A549 (cell line): ENCODE data around the gene KIF5B. TPM values are rescaled to one million over a fixed set of nuclear protein-coding genes. Genes with fewer than 3 reads are reported as not detected.
"Not testable (repeated sequence)": the region's sequence is repeated elsewhere in the genome, so short reads cannot be mapped to it uniquely, and the experiment has no call there.

Source experiments
- ATAC-seq, 2 experiments: fragments of 200-7000 bp in 1 of 2; fragments of >200 bp in 1 of 2; cut with Nextera tagmentation in 1 of 2; cut with Tn5 transposase in 1 of 2; 3 replicates each; pipeline versions ENCODE4 v1.8.0 to v1.9.1; 2018 to 2020; ENCODE audit warnings: mild to moderate bottlenecking in 1 of 2, moderate library complexity in 1 of 2
- CTCF ChIA-PET: fragments of 300-600 bp; sonication (Branson Sonifier 250); formaldehyde crosslinking; extraction: SDS; loops from one replicate; lab custom pipeline; 2021; ENCODE audit warnings: antibody characterized with exemption, inconsistent platforms; lab: Yijun Ruan, JAX
- POLR2A ChIA-PET: fragments of 350-600 bp; formaldehyde crosslinking; extraction: SDS; loops from one replicate; lab custom pipeline; 2021; ENCODE audit warnings: antibody characterized with exemption, inconsistent platforms; lab: Yijun Ruan, JAX
- DNase-seq, 2 experiments: peaks; one replicate each; pipeline versions ENCODE4 v3.0.0 to v3.0.0-alpha.2; 2011 to 2016; ENCODE audit warnings: low read depth in 1 of 2, low spot score in 1 of 2
- FAIRE-seq: peaks from 2 replicates; lab custom pipeline; 2011; peaks lifted over from hg19 to GRCh38; lab: Jason Lieb, UNC
- H3K27ac ChIP-seq, 2 experiments: fragments of >200 bp; sonication (Bioruptor Twin); formaldehyde crosslinking; 3 replicates each; pipeline ENCODE4 v1.5.1; 2016 to 2017
- H3K4me1 ChIP-seq: fragments of >200 bp; sonication (Bioruptor Twin); formaldehyde crosslinking; 3 replicates; pipeline ENCODE4 v1.6.1; 2016
- H3K4me2 ChIP-seq: fragments of >200 bp; sonication (Bioruptor Twin); formaldehyde crosslinking; 3 replicates; pipeline ENCODE4 v1.6.1; 2016
- H3K4me3 ChIP-seq: fragments of >200 bp; sonication (Bioruptor Twin); formaldehyde crosslinking; 3 replicates; pipeline ENCODE4 v1.5.1; 2016
- H3K9me3 ChIP-seq: fragments of >200 bp; sonication (Bioruptor Twin); formaldehyde crosslinking; 3 replicates; pipeline ENCODE4 v1.6.1; 2016
- BHLHE40 ChIP-seq: IDR thresholded peaks from 2 replicates; pipeline ENCODE4 v1.6.1; 2012; ENCODE audit warnings: low read depth, low read length, inconsistent platforms
- CBX8 ChIP-seq: fragments of 200-600 bp; sonication (generic); IDR thresholded peaks from 2 replicates; pipeline ENCODE4 v1.6.1; 2016
- CHD4 ChIP-seq: fragments of 200-600 bp; sonication (generic); IDR thresholded peaks from 2 replicates; pipeline ENCODE4 v1.6.1; 2016; ENCODE audit warnings: antibody characterized with exemption, mild to moderate bottlenecking, borderline replicate concordance
- EP300 ChIP-seq, 2 experiments: fragments of >200 bp; sonication (Bioruptor Twin); formaldehyde crosslinking; IDR thresholded peaks; 2 replicates in 1 of 2; 3 replicates in 1 of 2; pipeline ENCODE4 v1.6.1; 2016 to 2017
- ESRRA ChIP-seq: fragments of 150-350 bp; IDR thresholded peaks from 2 replicates; pipeline ENCODE4 v1.6.1; 2014; ENCODE audit warnings: mild to moderate bottlenecking, low read length, borderline replicate concordance
- HOXA7 ChIP-seq: fragments of 250-450 bp; sonication (Bioruptor Pico); IDR thresholded peaks from 2 replicates; pipeline ENCODE4 v1.5.0; 2020; ENCODE audit warnings: mild to moderate bottlenecking, moderate library complexity
- HOXB5 ChIP-seq: fragments of 250-450 bp; sonication (Bioruptor Pico); IDR thresholded peaks from 2 replicates; pipeline ENCODE4 v1.5.0; 2020; ENCODE audit warnings: mild to moderate bottlenecking, moderate library complexity
- KDM1A ChIP-seq: fragments of 200-600 bp; sonication (generic); IDR thresholded peaks from 2 replicates; pipeline ENCODE4 v1.6.1; 2016; ENCODE audit warnings: low read depth, mild to moderate bottlenecking
- MAFK ChIP-seq: fragments of 450-650 bp; IDR thresholded peaks from 2 replicates; pipeline ENCODE4 v1.6.1; 2014; ENCODE audit not compliant: partially characterized antibody
- PHF8 ChIP-seq: fragments of 200-600 bp; sonication (generic); IDR thresholded peaks from 2 replicates; pipeline ENCODE4 v1.6.1; 2016; ENCODE audit warnings: low read depth, mild to moderate bottlenecking, antibody characterized with exemption, moderate library complexity, borderline replicate concordance
- RAD21 ChIP-seq, 2 experiments: fragments of >200 bp in 1 of 2; sonication (Bioruptor Twin) in 1 of 2; formaldehyde crosslinking in 1 of 2; IDR thresholded peaks in 1 of 2; conservative IDR thresholded peaks in 1 of 2; 2 replicates in 1 of 2; 3 replicates in 1 of 2; pipeline ENCODE4 v1.6.1; 2012 to 2018; ENCODE audit warnings: inconsistent platforms in 1 of 2
- SREBF2 ChIP-seq: fragments of 450-650 bp; IDR thresholded peaks from 2 replicates; pipeline ENCODE4 v1.6.1; 2014; ENCODE audit warnings: mild to moderate bottlenecking, moderate library complexity
- ZFP36 ChIP-seq: fragments of 450-650 bp; IDR thresholded peaks from 2 replicates; pipeline ENCODE4 v1.6.1; 2014; ENCODE audit warnings: borderline replicate concordance; ENCODE audit not compliant: partially characterized antibody
- WGBS: methylation state at CpG from one replicate; pipeline ENCODE4 v1.1.6; 2017; ENCODE audit errors: missing lambda C conversion rate; 5-methylcytosine and 5-hydroxymethylcytosine counted together
- polyA plus RNA-seq, 4 experiments: library from polyadenylated mRNA; depleted of rRNA in 3 of 4; stranded (reverse); fragments of >200 nt; fragmentation: RNase III in 1 of 4; extraction: RNeasy Plus Mini Kit Qiagen cat#74134 plus additional on column Dnase treatment in 1 of 4; gene quantifications; 2 replicates in 3 of 4; 3 replicates in 1 of 4; pipeline ENCODE4 v1.2.3, GENCODE V29; 2011 to 2017
- TF ChIP-seq, protein P1 (sequence below): fragments of 450-650 bp; IDR thresholded peaks from 2 replicates; pipeline ENCODE4 v1.6.1; 2014; ENCODE audit warnings: antibody characterized with exemption
- TF ChIP-seq, protein P2 (sequence below): fragments of >200 bp; sonication (Bioruptor Twin); formaldehyde crosslinking; IDR thresholded peaks from 3 replicates; pipeline ENCODE4 v1.6.1; 2016
- TF ChIP-seq, protein P3 (sequence below): fragments of >200 bp; sonication (Bioruptor Twin); formaldehyde crosslinking; IDR thresholded peaks from 2 replicates; pipeline ENCODE4 v1.6.1; 2016
- TF ChIP-seq, protein P4 (sequence below): fragments of 250-450 bp; sonication (Bioruptor Pico); IDR thresholded peaks from 2 replicates; pipeline ENCODE4 v1.5.0; 2020; ENCODE audit warnings: low read depth, mild to moderate bottlenecking, moderate library complexity
- TF ChIP-seq, protein P5 (sequence below): fragments of 150-350 bp; IDR thresholded peaks from 2 replicates; pipeline ENCODE4 v1.6.1; 2014; ENCODE audit warnings: low read depth, mild to moderate bottlenecking, low read length
- TF ChIP-seq, protein P6 (sequence below): IDR thresholded peaks from 2 replicates; pipeline ENCODE4 v1.6.1; 2012; ENCODE audit warnings: low read depth, borderline replicate concordance
- TF ChIP-seq, protein P7 (sequence below): IDR thresholded peaks from 2 replicates; pipeline ENCODE4 v1.6.1; 2012

The KIF5B gene
- polyA plus RNA-seq, 2 of the 4 experiments (the other 2 are of a cell fraction) = 81.9 to 124 TPM

DNA sequence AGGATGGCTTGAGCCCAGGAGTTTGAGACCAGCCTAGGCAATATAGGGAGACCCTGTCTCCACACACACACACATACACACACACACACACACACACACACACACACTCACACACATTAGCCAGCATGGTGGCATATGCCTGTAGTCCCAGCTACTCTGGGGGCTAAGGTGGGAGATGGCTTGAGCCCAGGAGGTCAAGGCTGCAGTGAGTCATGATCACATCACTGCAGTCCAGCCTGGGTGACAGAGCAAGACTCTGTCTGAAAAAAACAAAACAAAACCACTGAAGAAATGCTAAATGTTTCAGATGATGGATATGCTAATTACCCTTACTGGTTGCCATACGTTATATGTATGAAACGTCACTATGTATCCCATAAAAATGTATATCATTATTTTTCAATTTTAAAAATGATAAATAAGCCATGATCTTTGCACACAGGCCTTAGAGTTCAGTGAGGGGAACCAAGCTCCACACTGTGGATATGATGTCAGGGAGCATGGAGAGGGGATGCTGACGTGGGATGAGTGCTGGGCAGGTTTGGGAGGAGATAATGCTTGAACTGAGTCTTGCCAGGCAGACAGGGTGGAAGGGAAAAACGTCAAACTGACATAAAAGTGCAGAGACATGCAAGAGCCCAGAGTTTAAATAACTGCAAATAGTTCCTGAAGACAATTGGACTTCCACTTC lies 81.6 kb downstream of the KIF5B start (continued):
- TF ChIP-seq, protein P1, sequence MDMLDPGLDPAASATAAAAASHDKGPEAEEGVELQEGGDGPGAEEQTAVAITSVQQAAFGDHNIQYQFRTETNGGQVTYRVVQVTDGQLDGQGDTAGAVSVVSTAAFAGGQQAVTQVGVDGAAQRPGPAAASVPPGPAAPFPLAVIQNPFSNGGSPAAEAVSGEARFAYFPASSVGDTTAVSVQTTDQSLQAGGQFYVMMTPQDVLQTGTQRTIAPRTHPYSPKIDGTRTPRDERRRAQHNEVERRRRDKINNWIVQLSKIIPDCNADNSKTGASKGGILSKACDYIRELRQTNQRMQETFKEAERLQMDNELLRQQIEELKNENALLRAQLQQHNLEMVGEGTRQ = no peak
- no peak for TF ChIP-seq SREBF2

DNA sequence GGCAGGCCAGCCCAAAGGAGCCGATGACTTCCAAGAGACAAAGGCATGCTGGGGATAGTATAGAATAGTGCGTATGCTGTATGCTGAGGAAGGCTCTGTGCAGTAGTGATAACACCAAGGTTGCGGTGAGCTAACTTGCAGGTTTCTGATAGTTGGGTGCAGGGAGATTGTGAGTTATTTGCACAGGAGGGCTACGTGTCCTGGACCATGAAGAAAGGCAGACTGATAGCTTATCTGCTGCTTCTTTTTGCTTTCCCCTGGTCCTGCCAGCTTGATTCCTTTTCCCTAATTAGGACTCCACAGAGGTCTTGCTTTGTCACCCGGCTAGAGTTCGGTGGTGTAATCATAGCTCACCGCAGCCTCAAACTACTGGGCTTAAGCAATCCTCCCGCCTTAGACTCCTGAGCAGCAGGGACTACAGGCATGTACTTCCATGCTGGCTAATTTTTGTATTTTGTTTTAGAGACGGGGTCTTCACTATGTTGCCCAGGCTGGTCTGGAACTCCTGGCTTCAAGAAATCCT lies 83.6 kb downstream of the KIF5B start:
- FAIRE-seq = no peak
- WGBS = 92% methylated on average over 9 of the region's 9 CpGs

DNA sequence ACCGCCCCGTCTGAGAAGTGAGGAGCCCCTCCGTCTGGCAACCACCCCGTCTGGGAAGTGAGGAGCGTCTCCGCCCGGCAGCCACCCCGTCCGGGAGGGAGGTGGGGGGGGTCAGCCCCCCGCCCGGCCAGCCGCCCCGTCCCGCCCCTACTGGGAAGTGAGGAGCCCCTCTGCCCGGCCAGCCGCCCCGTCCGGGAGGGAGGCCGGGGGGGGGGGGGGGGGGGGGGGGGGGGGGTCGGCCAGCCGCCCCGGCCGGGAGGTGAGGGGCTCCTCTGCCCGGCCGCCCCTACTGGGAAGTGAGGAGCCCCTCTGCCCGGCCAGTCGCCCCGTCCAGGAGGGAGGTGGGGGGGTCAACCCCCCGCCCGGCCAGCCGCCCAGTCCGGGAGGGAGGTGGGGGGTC lies 86.4 kb downstream of the KIF5B start:
- no CpG with 5 or more reads among the region's 32 CpGs for WGBS
- H3K4me1 ChIP-seq, H3K4me3 ChIP-seq, POLR2A ChIA-PET, H3K27ac ChIP-seq, H3K9me3 ChIP-seq, CTCF ChIA-PET, ATAC-seq, DNase-seq, FAIRE-seq, H3K4me2 ChIP-seq: not testable (repeated sequence)

More for the DNA sequence above, 83.6 kb downstream of the KIF5B start:
- Histone ChIP-seq H3K27ac (no peak overlapping the region), H3K4me3 (no peak overlapping the region), H3K4me2 (no peak overlapping the region), H3K4me1 (peaks cover 12% of the 10 kb centered on the region), H3K9me3 (no peaks in the 10 kb centered on the region)
- CTCF ChIA-PET = no interaction called here
- ATAC-seq = no peak; a peak in 1 of 6 replicates
- POLR2A ChIA-PET = no interaction called here
- TF ChIP-seq ZFP36 (no peak), MAFK (no peak), BHLHE40 (no peak), HOXA7 (CRISPR knock-in tag) (no peak), CBX8 (no peak), KDM1A (no peak), EP300 (IDR thresholded peaks at IDR 0.05) (no peak), CHD4 (no peak), PHF8 (no peak)
- TF ChIP-seq, protein P2, sequence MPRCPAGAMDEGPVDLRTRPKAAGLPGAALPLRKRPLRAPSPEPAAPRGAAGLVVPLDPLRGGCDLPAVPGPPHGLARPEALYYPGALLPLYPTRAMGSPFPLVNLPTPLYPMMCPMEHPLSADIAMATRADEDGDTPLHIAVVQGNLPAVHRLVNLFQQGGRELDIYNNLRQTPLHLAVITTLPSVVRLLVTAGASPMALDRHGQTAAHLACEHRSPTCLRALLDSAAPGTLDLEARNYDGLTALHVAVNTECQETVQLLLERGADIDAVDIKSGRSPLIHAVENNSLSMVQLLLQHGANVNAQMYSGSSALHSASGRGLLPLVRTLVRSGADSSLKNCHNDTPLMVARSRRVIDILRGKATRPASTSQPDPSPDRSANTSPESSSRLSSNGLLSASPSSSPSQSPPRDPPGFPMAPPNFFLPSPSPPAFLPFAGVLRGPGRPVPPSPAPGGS = no peak
- TF ChIP-seq, protein P3, sequence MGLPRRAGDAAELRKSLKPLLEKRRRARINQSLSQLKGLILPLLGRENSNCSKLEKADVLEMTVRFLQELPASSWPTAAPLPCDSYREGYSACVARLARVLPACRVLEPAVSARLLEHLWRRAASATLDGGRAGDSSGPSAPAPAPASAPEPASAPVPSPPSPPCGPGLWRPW = no peak
- TF ChIP-seq, protein P4, sequence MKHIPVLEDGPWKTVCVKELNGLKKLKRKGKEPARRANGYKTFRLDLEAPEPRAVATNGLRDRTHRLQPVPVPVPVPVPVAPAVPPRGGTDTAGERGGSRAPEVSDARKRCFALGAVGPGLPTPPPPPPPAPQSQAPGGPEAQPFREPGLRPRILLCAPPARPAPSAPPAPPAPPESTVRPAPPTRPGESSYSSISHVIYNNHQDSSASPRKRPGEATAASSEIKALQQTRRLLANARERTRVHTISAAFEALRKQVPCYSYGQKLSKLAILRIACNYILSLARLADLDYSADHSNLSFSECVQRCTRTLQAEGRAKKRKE = no peak
- no peak for DNase-seq

DNA sequence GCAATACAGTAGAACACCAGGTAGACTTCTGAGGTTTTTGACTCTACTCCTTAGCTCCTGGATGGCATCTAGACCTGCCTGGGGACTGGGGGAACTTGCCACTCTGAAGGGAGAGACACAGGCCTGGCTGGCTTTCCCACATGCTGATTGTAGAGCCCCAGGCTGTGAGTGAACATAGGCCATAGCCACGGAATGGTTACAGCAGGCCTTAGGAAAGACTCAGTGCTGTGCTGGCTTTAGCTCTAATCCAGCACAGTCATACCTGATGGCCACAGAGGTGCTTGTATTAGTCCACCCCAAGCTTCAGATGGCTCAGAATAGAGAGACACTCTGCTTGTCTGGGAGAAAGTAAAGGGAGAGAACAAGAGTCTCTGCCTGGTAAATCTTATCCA lies 92.6 kb downstream of the KIF5B start:
- Histone ChIP-seq H3K27ac (peak overlapping the region in 1 of 2 experiments; percentile 35; a peak in 1 of 6 replicates), H3K4me3 (no peak overlapping the region), H3K4me1 (peaks cover 23% of the 10 kb centered on the region), H3K4me2 (no peak overlapping the region), H3K9me3 (no peaks in the 10 kb centered on the region)
- no peak for DNase-seq
- FAIRE-seq = no peak
- POLR2A ChIA-PET = no interaction called here
- CTCF ChIA-PET = interaction anchor here (1.3 to 2.0 kb wide), 2 partner anchors 16 to 32 kb away, joined by 3 to 8 read pairs; no protein-coding TSS in a partner anchor
- WGBS = 67% methylated on average over 1 of the region's 1 CpG
- ATAC-seq = peak; percentile 27 to 43; a peak in 3 of 6 replicates
- TF ChIP-seq, protein P5, sequence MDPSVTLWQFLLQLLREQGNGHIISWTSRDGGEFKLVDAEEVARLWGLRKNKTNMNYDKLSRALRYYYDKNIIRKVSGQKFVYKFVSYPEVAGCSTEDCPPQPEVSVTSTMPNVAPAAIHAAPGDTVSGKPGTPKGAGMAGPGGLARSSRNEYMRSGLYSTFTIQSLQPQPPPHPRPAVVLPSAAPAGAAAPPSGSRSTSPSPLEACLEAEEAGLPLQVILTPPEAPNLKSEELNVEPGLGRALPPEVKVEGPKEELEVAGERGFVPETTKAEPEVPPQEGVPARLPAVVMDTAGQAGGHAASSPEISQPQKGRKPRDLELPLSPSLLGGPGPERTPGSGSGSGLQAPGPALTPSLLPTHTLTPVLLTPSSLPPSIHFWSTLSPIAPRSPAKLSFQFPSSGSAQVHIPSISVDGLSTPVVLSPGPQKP = no peak
- TF ChIP-seq, protein P6, sequence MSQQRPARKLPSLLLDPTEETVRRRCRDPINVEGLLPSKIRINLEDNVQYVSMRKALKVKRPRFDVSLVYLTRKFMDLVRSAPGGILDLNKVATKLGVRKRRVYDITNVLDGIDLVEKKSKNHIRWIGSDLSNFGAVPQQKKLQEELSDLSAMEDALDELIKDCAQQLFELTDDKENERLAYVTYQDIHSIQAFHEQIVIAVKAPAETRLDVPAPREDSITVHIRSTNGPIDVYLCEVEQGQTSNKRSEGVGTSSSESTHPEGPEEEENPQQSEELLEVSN = no peak
- no peak for TF ChIP-seq HOXB5 (CRISPR knock-in tag)
- no peak for TF ChIP-seq RAD21 (conservative IDR thresholded peaks at IDR 0.05 in 1 of 2, IDR thresholded peaks at IDR 0.05 in 1 of 2)
- TF ChIP-seq ESRRA = no peak
- TF ChIP-seq, protein P7, sequence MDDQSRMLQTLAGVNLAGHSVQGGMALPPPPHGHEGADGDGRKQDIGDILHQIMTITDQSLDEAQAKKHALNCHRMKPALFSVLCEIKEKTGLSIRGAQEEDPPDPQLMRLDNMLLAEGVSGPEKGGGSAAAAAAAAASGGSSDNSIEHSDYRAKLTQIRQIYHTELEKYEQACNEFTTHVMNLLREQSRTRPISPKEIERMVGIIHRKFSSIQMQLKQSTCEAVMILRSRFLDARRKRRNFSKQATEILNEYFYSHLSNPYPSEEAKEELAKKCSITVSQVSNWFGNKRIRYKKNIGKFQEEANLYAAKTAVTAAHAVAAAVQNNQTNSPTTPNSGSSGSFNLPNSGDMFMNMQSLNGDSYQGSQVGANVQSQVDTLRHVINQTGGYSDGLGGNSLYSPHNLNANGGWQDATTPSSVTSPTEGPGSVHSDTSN = no peak
